Activated naive CD4-positive, alpha-beta T cell treated with anti-CD3 and anti-CD28 coated beads for 36 hours (primary cell): ENCODE results near the gene MAGED2. TPM values are rescaled to one million over a fixed set of nuclear protein-coding genes. Genes with fewer than 3 reads are reported as not detected.
"Not testable (repeated sequence)": the region's sequence is repeated elsewhere in the genome, so short reads cannot be mapped to it uniquely, and the experiment has no call there.

Source experiments
- CTCF ChIA-PET: fragments of 350-600 bp; sonication (Branson Sonifier 250); formaldehyde crosslinking; loops from one replicate; lab custom pipeline; 2021; ENCODE audit warnings: antibody characterized with exemption; lab: Charles Lee
- DNase-seq: peaks from one replicate; pipeline ENCODE4 v3.0.0-alpha.2; 2020
- H3K27ac Mint-ChIP-seq: one replicate; pipeline ENCODE4 v1.8.0; 2021; ENCODE audit warnings: mild to moderate bottlenecking, mixed read lengths
- H3K27me3 Mint-ChIP-seq: one replicate; pipeline ENCODE4 v1.8.0; 2021; ENCODE audit warnings: low read depth, mixed read lengths
- H3K36me3 Mint-ChIP-seq: one replicate; pipeline ENCODE4 v1.8.0; 2021; ENCODE audit warnings: low read depth, mixed read lengths
- H3K4me1 Mint-ChIP-seq: one replicate; pipeline ENCODE4 v1.8.0; 2021; ENCODE audit warnings: low read depth, mixed read lengths
- H3K4me3 Mint-ChIP-seq: one replicate; pipeline ENCODE4 v1.8.0; 2021; ENCODE audit warnings: mild to moderate bottlenecking, moderate library complexity, mixed read lengths
- H3K9me3 Mint-ChIP-seq: one replicate; pipeline ENCODE4 v1.8.0; 2021; ENCODE audit warnings: mixed read lengths
- intact Hi-C: fragments of 100-400 bp; cut with micrococcal nuclease; formaldehyde crosslinking; loops from one replicate; pipeline ENCODE4 v1.15.1; 2023
- total RNA-seq, 2 experiments: library from RNA; stranded (reverse); gene quantifications; one replicate each; pipeline ENCODE4 v1.2.3, GENCODE V29; 2021

MAGED2 gene, protein sequence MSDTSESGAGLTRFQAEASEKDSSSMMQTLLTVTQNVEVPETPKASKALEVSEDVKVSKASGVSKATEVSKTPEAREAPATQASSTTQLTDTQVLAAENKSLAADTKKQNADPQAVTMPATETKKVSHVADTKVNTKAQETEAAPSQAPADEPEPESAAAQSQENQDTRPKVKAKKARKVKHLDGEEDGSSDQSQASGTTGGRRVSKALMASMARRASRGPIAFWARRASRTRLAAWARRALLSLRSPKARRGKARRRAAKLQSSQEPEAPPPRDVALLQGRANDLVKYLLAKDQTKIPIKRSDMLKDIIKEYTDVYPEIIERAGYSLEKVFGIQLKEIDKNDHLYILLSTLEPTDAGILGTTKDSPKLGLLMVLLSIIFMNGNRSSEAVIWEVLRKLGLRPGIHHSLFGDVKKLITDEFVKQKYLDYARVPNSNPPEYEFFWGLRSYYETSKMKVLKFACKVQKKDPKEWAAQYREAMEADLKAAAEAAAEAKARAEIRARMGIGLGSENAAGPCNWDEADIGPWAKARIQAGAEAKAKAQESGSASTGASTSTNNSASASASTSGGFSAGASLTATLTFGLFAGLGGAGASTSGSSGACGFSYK
- total RNA-seq, result 10 to 100 TPM; 34.1 to 35.7 TPM

DNA sequence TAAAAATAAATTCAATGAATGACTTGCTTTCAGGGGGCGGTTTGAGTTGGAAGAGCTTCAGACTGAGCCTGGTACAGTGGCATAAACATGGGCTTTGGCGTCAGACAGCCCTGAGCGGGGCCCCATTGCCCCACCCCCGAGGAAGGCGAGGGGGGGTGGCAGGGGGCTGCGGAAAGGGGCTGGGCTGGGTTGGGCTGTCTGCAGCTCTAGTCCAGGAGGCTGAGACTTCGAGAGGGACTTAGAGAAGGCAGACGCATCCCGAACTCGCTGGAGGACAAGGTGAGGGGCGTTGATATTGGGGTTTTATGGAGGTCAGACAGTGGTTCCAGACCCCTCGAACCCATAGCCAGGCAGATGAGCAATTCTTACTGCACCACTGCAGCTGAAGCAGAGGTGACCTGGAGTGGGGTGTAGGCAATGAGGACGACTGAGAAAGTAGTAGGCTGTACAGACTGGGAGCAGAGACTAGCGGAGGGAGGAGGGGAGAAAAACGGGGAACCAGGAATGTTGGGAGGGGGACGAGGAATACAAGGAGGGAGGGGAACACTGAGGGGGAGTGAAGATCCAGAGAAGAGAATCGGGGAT, at the start of gene MAGED2:
Gene MAGED2, plus strand, starts transcription at position 222 of the 585 bp plus-strand sequence. CDS start 1,587 bp downstream, outside the sequence.
- intact Hi-C loops, result loop anchor here (1.0 to 10.0 kb wide), 7 partner anchors 168 to 1715 kb away; partner anchors contain the start of genes APEX2, KANTR, PHF8 and RRAGB
- H3K4me3 Mint-ChIP-seq, result peak within 1 kb of the TSS; percentile 88
- H3K36me3 Mint-ChIP-seq, result peaks cover 4% of the 10 kb centered on the region
- DNase-seq, result peak; percentile 33
- H3K27ac Mint-ChIP-seq, result peak within 1 kb of the TSS; percentile 88
- CTCF ChIA-PET, result no interaction called here
- no peaks in the 10 kb centered on the region for H3K27me3 Mint-ChIP-seq
- H3K9me3 Mint-ChIP-seq, result no peaks in the 10 kb centered on the region
- H3K4me1 Mint-ChIP-seq, result peaks cover 15% of the 10 kb centered on the region

DNA sequence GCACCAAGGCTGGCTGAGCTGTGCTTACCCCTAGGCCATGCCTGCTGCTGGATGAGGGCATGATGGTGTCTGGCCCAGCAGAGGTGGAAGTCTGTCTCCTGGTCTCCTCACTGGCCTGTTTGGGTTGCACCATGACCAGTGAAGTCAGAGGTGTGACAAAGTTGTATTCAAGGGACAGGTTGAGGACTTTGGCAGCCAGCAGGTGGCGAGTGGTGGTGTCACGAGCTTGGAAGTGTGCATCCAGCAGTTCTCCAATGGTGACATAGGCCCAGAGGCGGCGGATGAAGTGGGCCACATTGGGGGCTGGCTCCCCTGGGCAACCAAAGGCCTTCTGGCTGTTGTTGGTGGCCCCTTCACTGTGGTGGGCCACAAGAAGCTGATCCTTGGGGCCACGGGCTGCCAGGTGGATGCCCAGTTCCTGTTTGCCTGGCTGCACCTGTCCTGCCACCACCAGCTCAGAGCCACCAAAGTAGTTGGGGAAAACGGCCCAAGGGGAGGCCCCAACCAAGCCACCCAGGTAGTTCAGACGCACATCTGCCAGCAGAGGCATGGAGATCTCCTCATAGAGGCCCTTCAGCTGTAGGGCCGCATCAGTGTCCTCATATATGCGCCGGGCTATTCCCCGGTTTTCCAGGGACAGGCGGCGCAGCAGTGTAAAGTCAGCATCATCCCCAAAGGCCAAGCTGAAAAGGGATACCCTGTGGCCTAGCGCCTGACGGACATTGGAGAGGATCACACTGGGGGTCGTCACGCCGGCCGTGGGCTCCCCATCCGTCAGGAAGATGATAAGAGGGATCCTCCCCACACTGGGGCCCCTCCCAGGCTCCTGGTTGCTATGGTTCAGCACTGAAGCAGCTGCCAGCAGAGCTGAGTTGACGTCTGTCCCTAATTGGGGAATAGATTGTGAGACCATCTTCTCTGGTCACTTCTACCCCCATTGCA, 49.2 kb upstream of the MAGED2 start:
- H3K4me3 Mint-ChIP-seq, result no peak overlapping the region
- no peaks in the 10 kb centered on the region for H3K4me1 Mint-ChIP-seq
- no peaks in the 10 kb centered on the region for H3K27me3 Mint-ChIP-seq
- no peak for DNase-seq
- CTCF ChIA-PET, result no interaction called here
- intact Hi-C loops, result no loop called here
- H3K9me3 Mint-ChIP-seq, result peaks cover 2% of the 10 kb centered on the region
- no peak overlapping the region for H3K27ac Mint-ChIP-seq
- no peaks in the 10 kb centered on the region for H3K36me3 Mint-ChIP-seq

DNA sequence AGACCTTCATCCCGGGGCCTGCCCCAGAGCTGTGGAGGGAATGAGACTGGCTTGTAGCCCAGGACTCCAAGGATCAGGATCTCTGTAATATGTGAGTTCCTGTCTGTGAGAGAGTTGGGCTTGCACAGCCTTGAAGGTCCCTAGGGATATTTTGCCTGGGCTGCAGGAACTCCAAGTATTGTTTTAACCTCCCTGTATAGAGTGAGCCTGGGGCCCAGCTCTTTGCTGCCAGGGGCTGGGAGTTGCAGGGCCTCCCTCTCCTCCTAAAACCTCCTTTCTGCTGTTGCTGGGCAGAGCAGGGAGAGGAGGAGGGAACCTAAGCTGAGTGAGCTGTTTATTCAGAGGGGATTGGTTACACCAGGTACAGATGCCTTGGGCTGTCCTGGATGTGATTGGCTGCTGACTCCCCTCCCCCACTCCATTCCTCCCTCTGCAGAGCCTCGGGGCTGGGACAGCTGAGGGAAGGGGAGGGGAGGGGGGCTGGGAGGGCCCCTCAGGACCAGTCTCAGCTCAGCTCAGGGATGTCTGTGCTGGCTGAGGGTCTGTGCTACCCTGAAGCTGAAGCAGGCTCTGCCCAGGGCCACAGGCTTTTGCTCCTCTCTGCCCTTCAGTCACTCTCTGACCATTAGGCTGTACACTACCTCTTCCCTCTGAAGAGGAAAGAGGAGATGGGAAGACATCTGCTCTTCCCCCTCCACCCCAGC, 33.0 kb upstream of the MAGED2 start:
- H3K4me3 Mint-ChIP-seq, H3K27ac Mint-ChIP-seq, CTCF ChIA-PET, intact Hi-C loops, H3K4me1 Mint-ChIP-seq, H3K9me3 Mint-ChIP-seq, DNase-seq, H3K36me3 Mint-ChIP-seq, H3K27me3 Mint-ChIP-seq: not testable (repeated sequence)

DNA sequence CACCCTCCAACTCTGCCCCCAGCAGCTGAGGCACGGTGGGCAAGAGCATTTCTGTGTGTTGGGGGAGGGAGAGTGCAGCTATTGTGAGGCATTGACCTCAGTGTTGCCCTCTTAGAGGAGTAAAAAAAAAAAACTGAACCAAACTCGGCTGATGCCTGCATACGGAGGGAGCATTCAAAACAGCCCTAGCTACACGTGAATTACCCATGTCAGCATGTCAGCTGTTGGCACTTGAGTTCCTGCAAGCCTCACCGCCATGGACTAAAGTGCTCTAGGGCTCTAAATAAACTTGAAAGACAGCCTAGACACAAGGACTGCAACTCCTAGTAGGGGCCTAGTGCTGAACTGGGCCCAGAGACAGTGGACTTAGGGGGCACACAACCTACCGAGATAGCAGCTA, 31.5 kb upstream of the MAGED2 start:
- Mint-ChIP-seq H3K36me3 (no peaks in the 10 kb centered on the region), H3K27me3 (no peaks in the 10 kb centered on the region), H3K9me3 (no peaks in the 10 kb centered on the region), H3K4me3 (no peak overlapping the region), H3K4me1 (peaks cover 3% of the 10 kb centered on the region), H3K27ac (no peak overlapping the region)
- intact Hi-C loops, result no loop called here
- no peak for DNase-seq
- CTCF ChIA-PET, result no interaction called here

DNA sequence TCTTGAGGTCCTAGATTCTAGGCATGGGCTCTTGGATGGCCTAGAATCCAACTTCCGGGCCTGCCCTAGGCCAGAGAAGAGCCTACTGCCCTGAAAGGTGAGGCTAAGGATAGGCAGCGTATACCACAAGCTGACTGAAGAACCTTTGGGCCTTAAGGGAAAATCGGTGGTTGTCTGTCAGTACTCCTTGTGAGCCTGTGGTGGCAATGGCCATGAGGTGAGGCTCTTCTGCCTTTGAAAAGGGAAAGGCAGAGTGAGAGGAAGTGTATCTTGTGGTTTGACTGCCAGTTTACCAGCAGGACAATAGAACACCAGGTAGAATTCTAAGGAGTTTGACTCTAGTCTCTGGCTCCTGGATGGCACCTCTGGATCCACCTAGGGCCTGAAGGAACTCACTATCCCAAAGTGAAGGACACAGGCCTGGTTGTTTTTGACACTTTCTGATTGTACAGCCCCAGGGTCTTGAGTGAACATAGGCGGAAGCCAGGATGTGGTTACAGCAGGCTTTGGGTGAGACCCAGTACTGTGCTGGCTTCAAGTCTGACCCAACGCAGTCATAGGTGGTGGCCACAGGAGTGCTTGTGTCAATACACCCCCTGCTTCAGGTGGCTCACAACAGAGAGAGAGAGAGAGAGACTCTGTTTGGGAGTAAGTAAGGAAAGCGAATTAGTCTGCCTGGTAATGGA, 30.4 kb upstream of the MAGED2 start:
- no peaks in the 10 kb centered on the region for H3K9me3 Mint-ChIP-seq
- no peak overlapping the region for H3K27ac Mint-ChIP-seq
- DNase-seq, result no peak
- H3K4me3 Mint-ChIP-seq, result no peak overlapping the region
- H3K27me3 Mint-ChIP-seq, result no peaks in the 10 kb centered on the region
- H3K4me1 Mint-ChIP-seq, result peaks cover 3% of the 10 kb centered on the region
- H3K36me3 Mint-ChIP-seq, result no peaks in the 10 kb centered on the region
- CTCF ChIA-PET, result no interaction called here
- intact Hi-C loops, result no loop called here

DNA sequence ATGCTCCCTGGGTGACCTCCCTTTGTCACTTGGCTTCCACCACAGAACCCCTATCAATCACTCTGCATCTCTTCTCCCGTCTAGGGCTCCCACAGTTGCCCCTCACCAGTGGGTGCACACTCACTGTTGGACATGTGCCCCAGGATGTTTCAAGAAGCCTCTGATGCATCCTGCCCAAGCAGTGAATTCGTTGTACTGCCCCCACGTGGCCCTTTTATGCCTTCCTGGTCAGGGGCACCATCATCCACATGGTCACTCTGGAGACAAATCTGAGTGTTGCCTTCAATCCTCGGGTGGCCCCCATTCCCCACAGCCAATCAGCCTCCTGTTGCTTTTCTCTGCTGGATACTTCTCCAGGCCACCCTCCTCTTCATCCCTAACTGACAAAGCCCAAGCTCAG, 21.6 kb upstream of the MAGED2 start:
- DNase-seq, result peak; percentile 23
- H3K36me3 Mint-ChIP-seq, result no peaks in the 10 kb centered on the region
- intact Hi-C loops, result loop anchor here (2.0 to 5.0 kb wide), 2 partner anchors 363 to 539 kb away; no protein-coding TSS in a partner anchor
- no peaks in the 10 kb centered on the region for H3K9me3 Mint-ChIP-seq
- no peaks in the 10 kb centered on the region for H3K4me1 Mint-ChIP-seq
- CTCF ChIA-PET, result no interaction called here
- H3K4me3 Mint-ChIP-seq, result no peak overlapping the region
- H3K27ac Mint-ChIP-seq, result no peak overlapping the region
- H3K27me3 Mint-ChIP-seq, result no peaks in the 10 kb centered on the region

DNA sequence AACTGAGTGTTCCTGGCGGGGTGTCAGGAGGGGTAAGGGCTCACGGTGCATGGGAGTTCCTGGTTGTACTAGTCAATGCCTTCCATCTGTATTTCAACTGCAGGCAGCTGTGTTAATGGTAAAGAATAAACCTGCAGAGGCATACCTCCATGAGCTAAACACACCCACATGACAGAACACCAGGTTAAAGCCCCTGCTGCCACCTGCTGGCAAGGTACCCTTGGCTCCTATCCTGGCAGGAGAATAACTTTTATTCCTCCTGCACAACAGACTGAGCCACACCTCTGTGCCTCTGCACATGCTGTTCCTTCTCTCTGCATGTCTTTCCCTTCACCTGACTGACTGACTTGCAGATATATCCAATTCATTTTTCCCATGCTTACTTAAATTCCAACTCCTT, 20.6 kb upstream of the MAGED2 start:
- Mint-ChIP-seq H3K4me3 (no peak overlapping the region), H3K36me3 (no peaks in the 10 kb centered on the region), H3K27ac (no peak overlapping the region), H3K27me3 (no peaks in the 10 kb centered on the region), H3K9me3 (no peaks in the 10 kb centered on the region), H3K4me1 (no peaks in the 10 kb centered on the region)
- CTCF ChIA-PET, result no interaction called here
- peak; percentile 59 for DNase-seq
- intact Hi-C loops, result loop anchor here (1.0 to 5.0 kb wide), 3 partner anchors 148 to 540 kb away; no protein-coding TSS in a partner anchor

DNA sequence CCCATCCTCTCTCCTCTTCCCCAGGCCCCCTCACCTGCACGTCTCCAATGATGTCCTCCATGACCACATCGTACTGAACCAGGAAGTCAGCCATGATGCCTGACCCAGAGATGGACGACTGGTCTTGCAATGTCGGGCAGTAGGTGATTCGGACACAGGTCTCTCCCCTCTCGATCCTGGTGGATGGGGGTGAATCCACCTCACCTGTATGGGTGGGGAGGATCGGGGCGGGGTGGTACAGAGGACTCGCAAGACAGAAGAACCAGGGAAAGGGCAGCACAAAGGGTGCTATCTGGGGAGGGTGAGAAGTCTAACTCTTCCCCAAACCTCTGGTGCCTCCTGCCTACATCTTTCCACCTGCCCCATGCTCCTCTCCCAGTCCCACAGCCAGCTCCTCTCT, 19.1 kb upstream of the MAGED2 start:
- DNase-seq, result no peak
- CTCF ChIA-PET, result no interaction called here
- no peak overlapping the region for H3K4me3 Mint-ChIP-seq
- H3K27me3 Mint-ChIP-seq, result no peaks in the 10 kb centered on the region
- intact Hi-C loops, result loop anchor here (5.0 kb wide), 1 partner anchor 541 kb away; no protein-coding TSS in a partner anchor
- H3K4me1 Mint-ChIP-seq, result no peaks in the 10 kb centered on the region
- H3K9me3 Mint-ChIP-seq, result no peaks in the 10 kb centered on the region
- H3K27ac Mint-ChIP-seq, result no peak overlapping the region
- H3K36me3 Mint-ChIP-seq, result no peaks in the 10 kb centered on the region

DNA sequence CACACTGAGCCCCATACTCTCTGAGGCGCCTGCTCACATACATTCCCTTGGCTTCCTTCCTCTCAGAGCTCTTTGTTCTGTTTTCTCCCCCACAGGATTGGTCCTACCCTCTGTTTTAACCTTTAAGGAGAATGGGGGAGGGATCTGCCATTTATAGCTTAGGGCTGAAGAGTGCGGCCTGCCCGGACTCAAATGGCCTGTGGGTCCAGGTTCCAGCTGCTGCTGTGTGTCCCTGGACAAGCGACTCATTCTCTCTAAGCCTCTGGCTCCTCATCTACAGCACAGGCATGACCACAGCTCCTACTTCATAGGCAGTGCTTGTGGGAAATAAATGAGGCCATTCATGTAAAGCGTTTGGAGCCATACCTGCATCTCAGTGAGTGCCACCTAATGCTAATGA, 18.1 kb upstream of the MAGED2 start:
- H3K4me1 Mint-ChIP-seq, H3K27ac Mint-ChIP-seq, CTCF ChIA-PET, H3K27me3 Mint-ChIP-seq, H3K36me3 Mint-ChIP-seq, H3K4me3 Mint-ChIP-seq, DNase-seq, H3K9me3 Mint-ChIP-seq: not testable (repeated sequence)
- intact Hi-C loops, result loop anchor here (5.0 kb wide), 1 partner anchor 542 kb away; no protein-coding TSS in a partner anchor

DNA sequence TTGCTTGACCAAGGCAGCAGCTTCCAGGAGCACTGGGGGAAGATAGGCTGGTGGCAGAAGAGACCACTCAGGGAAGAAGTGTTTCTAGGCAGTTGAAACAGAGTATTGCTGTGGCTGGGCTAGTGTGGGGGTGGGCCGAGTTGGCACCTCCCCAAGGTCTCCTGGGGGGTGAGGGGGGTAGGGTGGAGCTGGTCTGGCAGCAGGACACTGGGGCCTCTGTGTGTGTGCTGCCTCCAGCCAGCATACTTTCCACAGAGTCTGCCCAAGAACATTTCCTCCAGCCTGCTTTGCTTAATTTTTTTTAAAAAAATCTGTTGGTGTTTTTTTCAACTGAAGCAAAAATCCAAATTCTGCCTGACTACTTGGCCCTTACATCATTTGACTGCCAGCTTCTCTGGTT, 13.5 kb upstream of the MAGED2 start:
- no peaks in the 10 kb centered on the region for H3K9me3 Mint-ChIP-seq
- H3K27me3 Mint-ChIP-seq, result no peaks in the 10 kb centered on the region
- no peaks in the 10 kb centered on the region for H3K36me3 Mint-ChIP-seq
- H3K4me3 Mint-ChIP-seq, result no peak overlapping the region
- intact Hi-C loops, result no loop called here
- no peak for DNase-seq
- no peaks in the 10 kb centered on the region for H3K4me1 Mint-ChIP-seq
- CTCF ChIA-PET, result no interaction called here
- no peak overlapping the region for H3K27ac Mint-ChIP-seq

DNA sequence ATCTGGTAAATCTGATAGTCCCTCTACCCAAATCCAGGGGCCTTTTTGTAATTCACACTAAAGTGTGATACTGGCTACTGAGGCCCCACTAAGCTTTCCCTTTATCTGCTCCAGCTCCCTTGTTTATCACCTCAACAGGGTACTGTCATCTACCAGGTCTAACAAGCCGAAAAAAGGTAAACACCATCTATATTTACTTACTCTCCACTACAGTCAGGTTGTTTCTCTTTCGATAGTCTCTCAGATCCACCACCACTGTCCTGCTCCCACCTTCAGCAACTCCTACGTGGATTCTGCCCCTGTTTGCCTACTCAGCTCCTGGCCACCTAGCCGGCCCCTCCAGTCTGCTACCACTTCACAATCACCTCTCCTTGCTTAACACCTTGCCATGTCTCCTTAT, 12.8 kb upstream of the MAGED2 start:
- intact Hi-C loops, result no loop called here
- no peak for DNase-seq
- Mint-ChIP-seq H3K9me3 (no peaks in the 10 kb centered on the region), H3K4me3 (no peak overlapping the region), H3K27ac (no peak overlapping the region), H3K4me1 (no peaks in the 10 kb centered on the region), H3K27me3 (no peaks in the 10 kb centered on the region), H3K36me3 (no peaks in the 10 kb centered on the region)
- CTCF ChIA-PET, result no interaction called here
